Stimulated activated effector memory CD8-positive, alpha-beta T cell treated with anti-CD3 and anti-CD28 coated beads, Interleukin-12 subunit alpha, Interleukin-12 subunit beta, amount 100 ng/mL, for 72 hours (primary cell): Measurements from ENCODE around the gene JAKMIP3.
A peak's percentile ranks its signal among the peaks of the same experiment; 100 is the strongest.

ENCODE experiments used
- ATAC-seq: fragments of 150-1000 bp; cut with Tn5 transposase; 2 replicates; pipeline ENCODE4 v1.10.0; 2021
- DNase-seq, 2 donors: peaks; one replicate each; pipeline ENCODE4 v3.0.0; 2021 to 2022; ENCODE audit warnings: low spot score in 2 of 2
- H3K27ac Mint-ChIP-seq: one replicate; pipeline ENCODE4 v1.8.0; 2022; ENCODE audit warnings: mild to moderate bottlenecking, mixed read lengths
- H3K36me3 Mint-ChIP-seq: one replicate; pipeline ENCODE4 v1.8.0; 2022; ENCODE audit warnings: mild to moderate bottlenecking, mixed read lengths
- H3K4me1 Mint-ChIP-seq: one replicate; pipeline ENCODE4 v1.8.0; 2022; ENCODE audit warnings: mixed read lengths
- H3K4me3 Mint-ChIP-seq: one replicate; pipeline ENCODE4 v1.8.0; 2022; ENCODE audit warnings: mild to moderate bottlenecking, mixed read lengths
- H3K9me3 Mint-ChIP-seq: one replicate; pipeline ENCODE4 v1.8.0; 2022; ENCODE audit warnings: mixed read lengths

Gene JAKMIP3

DNA sequence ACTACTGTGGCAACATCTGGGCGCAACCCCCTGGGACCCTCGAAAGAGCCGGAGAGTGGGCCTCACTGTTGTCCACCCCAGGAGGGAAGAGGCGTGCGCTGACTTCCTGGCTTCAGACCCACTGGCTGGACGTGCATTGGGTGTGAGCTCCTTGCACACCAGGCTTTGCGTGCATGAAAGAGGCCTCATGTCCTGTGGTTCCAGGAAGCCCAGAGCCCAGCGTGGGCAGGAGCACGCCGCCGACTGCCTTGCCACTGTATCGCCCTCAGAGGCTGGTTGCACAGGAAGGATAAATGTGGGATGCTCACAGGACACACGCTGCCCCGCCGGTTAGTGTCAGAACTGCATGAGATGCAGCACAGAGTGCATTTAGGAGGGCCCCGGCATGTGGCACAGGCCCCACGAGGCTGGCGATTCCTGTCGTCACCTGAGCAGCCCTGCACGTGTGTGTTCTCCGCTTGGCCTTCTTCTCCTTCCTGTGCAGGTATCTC, 8.5 kb upstream of the JAKMIP3 start:
- H3K27ac Mint-ChIP-seq: no peak overlapping the region
- ATAC-seq (no peak), DNase-seq (no peak)
- no peaks in the 10 kb centered on the region for H3K4me1 Mint-ChIP-seq
- no peaks in the 10 kb centered on the region for H3K36me3 Mint-ChIP-seq
- no peak overlapping the region for H3K4me3 Mint-ChIP-seq
- H3K9me3 Mint-ChIP-seq: peaks cover 6% of the 10 kb centered on the region

GRCh38 chr10:132058111-132058745, 7.5 kb upstream of the JAKMIP3 start:
- ATAC-seq (peak; percentile 67), DNase-seq (no peak)
- H3K36me3 Mint-ChIP-seq: no peaks in the 10 kb centered on the region
- H3K9me3 Mint-ChIP-seq: no peaks in the 10 kb centered on the region
- H3K27ac Mint-ChIP-seq: no peak overlapping the region
- no peaks in the 10 kb centered on the region for H3K4me1 Mint-ChIP-seq
- no peak overlapping the region for H3K4me3 Mint-ChIP-seq

GRCh38 chr10:132058793-132059759, 6.7 kb upstream of the JAKMIP3 start:
- Mint-ChIP-seq H3K9me3 (no peaks in the 10 kb centered on the region), H3K4me1 (no peaks in the 10 kb centered on the region), H3K4me3 (no peak overlapping the region), H3K27ac (no peak overlapping the region), H3K36me3 (no peaks in the 10 kb centered on the region)
- ATAC-seq: no peak
- no peak for DNase-seq

DNA sequence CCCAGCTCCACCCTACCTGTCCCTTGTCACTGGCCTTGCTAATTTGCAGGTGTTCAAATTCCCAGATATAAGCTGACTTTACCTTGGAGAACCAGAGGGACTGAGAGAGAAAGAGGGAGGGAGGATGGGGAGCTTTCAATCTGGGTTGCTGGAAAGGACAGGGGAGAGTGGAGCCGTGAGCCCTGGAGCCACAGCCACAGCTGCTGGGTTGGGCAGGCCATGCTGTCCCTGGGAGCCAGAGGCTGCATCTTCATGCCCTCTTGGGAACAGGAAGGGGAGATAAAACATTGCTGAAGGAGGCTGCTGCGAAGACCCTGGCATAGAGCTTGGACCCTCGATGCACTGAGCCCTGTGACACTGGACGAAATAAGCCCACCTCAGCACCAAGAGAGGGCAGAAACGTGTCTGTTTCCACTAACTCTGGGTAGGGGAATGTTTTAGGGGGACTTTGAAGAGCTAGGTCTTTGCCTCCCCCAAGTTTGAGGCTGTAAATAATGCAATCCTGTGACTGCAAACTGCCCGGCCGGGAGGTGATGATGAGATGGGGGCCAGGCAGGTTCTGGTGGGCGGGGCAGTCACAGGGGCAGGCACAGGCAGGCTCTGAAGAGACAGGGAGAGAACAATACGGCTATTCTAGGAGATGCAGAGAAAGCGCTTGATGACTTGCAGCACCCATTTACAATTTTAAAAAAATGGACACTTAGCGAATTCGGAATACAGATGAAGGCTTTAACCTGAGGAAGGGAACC, 5.8 kb upstream of the JAKMIP3 start:
- Mint-ChIP-seq H3K4me1 (no peaks in the 10 kb centered on the region), H3K9me3 (no peaks in the 10 kb centered on the region), H3K27ac (no peak overlapping the region), H3K36me3 (no peaks in the 10 kb centered on the region), H3K4me3 (no peak overlapping the region)
- ATAC-seq: no peak
- no peak for DNase-seq

- H3K4me1 Mint-ChIP-seq: peaks cover 6% of the 10 kb centered on the region
- ATAC-seq (no peak), DNase-seq (no peak)
- no peak overlapping the region for H3K4me3 Mint-ChIP-seq
- no peaks in the 10 kb centered on the region for H3K9me3 Mint-ChIP-seq
- no peaks in the 10 kb centered on the region for H3K36me3 Mint-ChIP-seq
- H3K27ac Mint-ChIP-seq: no peak overlapping the region
Observed at GRCh38 chr10:132061030-132061429, 4.7 kb upstream of the JAKMIP3 start.

- Mint-ChIP-seq H3K4me1 (peaks cover 6% of the 10 kb centered on the region), H3K27ac (no peak overlapping the region), H3K4me3 (no peak overlapping the region), H3K36me3 (no peaks in the 10 kb centered on the region), H3K9me3 (no peaks in the 10 kb centered on the region)
- DNase-seq (no peak), ATAC-seq (no peak)
Observed at GRCh38 chr10:132061465-132061864, 4.3 kb upstream of the JAKMIP3 start.

- Mint-ChIP-seq H3K4me1 (peaks cover 6% of the 10 kb centered on the region), H3K27ac (no peak overlapping the region), H3K4me3 (no peak overlapping the region), H3K9me3 (no peaks in the 10 kb centered on the region), H3K36me3 (no peaks in the 10 kb centered on the region)
- no peak for ATAC-seq
- DNase-seq: no peak
Observed at GRCh38 chr10:132062116-132062515, 3.6 kb upstream of the JAKMIP3 start.

GRCh38 chr10:132062641-132063390, 2.9 kb upstream of the JAKMIP3 start:
- Mint-ChIP-seq H3K4me3 (no peak overlapping the region), H3K9me3 (no peaks in the 10 kb centered on the region), H3K4me1 (peaks cover 6% of the 10 kb centered on the region), H3K36me3 (no peaks in the 10 kb centered on the region), H3K27ac (no peak overlapping the region)
- ATAC-seq: no peak
- DNase-seq: no peak

DNA sequence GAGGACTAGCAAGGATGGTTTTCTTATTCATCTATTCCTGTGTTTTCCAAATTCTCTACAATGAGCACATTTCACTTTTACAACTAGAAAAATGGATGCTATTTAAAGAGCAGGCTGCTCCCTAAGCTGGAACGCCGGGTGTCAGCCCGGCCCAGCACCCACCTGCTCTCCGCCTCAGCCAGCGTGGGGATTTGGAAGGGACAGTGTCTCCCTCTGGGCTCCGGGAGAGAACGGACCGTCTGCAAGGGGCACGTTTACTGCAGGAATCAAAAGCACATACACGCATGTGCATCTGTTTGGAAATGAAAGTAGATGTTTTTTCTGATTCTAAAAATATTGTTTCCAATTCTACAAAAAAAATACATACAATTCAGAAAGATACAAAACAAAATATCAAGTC, 2.3 kb upstream of the JAKMIP3 start:
- Mint-ChIP-seq H3K9me3 (no peaks in the 10 kb centered on the region), H3K36me3 (no peaks in the 10 kb centered on the region), H3K4me1 (peaks cover 6% of the 10 kb centered on the region), H3K27ac (no peak overlapping the region), H3K4me3 (no peak overlapping the region)
- DNase-seq (no peak), ATAC-seq (no peak)

DNA sequence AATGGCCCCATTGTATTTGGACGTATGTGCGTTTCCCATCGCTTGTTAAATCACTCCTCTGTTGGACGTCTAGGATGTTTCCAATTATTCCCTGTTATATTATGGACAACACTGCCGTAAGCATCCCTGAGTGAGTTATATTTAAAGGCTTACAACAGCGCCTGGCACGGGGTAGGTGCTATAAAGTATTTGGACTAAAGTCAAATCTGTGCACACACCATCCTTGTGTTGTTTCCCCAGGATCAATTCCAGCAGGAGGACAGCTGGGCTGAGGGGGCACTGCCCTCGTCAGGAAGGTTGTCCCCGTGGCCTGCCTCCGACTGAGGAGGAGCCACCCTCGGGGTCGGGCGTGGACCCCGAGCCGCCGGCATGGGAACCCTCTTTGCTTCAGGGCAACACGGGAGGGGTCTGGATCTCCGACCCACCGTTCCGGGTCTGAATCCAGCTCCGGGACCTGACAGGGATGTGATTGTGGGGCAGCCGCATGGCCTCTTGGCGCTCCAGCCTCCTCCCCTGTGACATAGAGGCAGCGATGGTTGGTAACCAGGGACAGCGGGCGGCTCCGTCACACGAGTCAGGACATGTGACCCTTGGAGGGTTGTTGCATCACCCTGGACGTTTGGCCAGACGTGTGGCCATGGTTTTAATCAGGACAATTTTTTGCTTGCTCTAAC, 1.5 kb upstream of the JAKMIP3 start:
- Mint-ChIP-seq H3K4me3 (no peak overlapping the region), H3K4me1 (peaks cover 6% of the 10 kb centered on the region), H3K9me3 (no peaks in the 10 kb centered on the region), H3K27ac (no peak overlapping the region), H3K36me3 (no peaks in the 10 kb centered on the region)
- DNase-seq (no peak), ATAC-seq (no peak)

- Mint-ChIP-seq H3K27ac (no peak overlapping the region), H3K4me1 (peaks cover 6% of the 10 kb centered on the region), H3K36me3 (no peaks in the 10 kb centered on the region), H3K4me3 (no peak overlapping the region), H3K9me3 (no peaks in the 10 kb centered on the region)
- no peak for ATAC-seq
- DNase-seq: no peak
Observed at GRCh38 chr10:132064771-132065437, 842 bp upstream of the JAKMIP3 start.

- H3K27ac Mint-ChIP-seq: peak overlapping the region; percentile 63
- peak overlapping the region; percentile 57 for H3K4me3 Mint-ChIP-seq
- no peaks in the 10 kb centered on the region for H3K36me3 Mint-ChIP-seq
- H3K4me1 Mint-ChIP-seq: peaks cover 6% of the 10 kb centered on the region
- ATAC-seq: no peak
- no peaks in the 10 kb centered on the region for H3K9me3 Mint-ChIP-seq
- DNase-seq: peak in 1 of 2 donors; percentile 36
Observed at GRCh38 chr10:132066186-132066585, 440 bp downstream of the JAKMIP3 start.

DNA sequence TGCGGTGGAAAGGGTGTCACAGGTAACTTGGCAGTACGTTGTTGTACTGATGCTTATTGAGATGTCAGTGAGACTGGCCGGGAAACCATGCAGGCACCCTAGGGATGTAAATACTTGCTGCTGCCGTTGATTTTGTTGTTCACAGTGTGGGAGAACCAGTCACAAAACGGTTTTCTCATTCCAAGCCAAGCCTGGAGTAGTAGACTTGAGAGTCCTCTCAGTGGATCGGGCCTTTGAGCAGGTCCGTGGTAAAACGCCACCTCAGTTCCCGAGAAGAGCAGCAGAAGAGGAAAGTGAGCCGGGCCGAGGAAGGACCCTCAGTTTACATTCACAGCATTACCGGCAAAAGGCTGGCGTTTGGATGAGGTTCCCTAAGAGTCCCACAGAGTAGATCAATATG, 1.1 kb downstream of the JAKMIP3 start:
- H3K27ac Mint-ChIP-seq: no peak overlapping the region
- no peaks in the 10 kb centered on the region for H3K36me3 Mint-ChIP-seq
- DNase-seq (peak in 1 of 2 donors; percentile 42), ATAC-seq (no peak)
- no peaks in the 10 kb centered on the region for H3K9me3 Mint-ChIP-seq
- peaks cover 6% of the 10 kb centered on the region for H3K4me1 Mint-ChIP-seq
- H3K4me3 Mint-ChIP-seq: no peak overlapping the region
